IPS-NIHi7 (cell line): ENCODE measurements around the gene RNF220.

Source experiments
- DNase-seq: peaks from one replicate; pipeline ENCODE4 v3.0.0; 2012; ENCODE audit warnings: mixed read lengths; ENCODE audit errors: extremely low spot score

The RNF220 gene

GRCh38 chr1:44587796-44588460 lies 182.9 kb downstream of the RNF220 start:
- no peak for DNase-seq

DNA sequence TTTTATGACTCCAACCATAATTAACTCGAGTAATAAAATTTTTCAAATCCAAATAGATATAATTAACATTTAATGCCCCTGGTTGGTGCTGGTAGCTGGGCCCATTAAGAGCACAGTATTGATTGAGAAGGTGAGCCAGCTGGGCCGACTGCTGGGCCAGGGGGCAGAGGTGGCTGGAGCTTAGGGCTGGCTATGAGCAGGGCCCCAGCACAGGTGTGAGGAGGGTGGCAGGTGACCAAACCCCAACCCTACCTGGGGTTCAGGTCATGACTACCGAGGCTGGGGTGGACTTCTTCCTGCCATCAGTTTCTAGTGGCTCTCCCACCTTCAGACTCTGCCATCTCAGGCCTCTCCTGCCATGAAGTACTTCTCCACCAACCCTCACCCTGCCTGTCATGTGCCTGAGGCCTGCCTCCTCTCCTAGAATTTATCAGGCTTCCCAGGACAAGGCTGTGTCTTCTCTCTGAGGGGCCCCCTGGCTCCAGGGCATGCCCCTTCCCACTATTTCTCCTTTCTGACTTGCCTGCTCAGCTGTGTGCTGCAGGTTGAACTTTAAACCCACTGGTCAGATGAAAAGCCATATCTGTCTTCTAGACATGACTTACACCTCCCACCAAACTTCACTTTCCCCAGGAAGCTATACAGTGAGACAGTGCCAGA lies 183.6 kb downstream of the RNF220 start:
- DNase-seq: no peak

DNA sequence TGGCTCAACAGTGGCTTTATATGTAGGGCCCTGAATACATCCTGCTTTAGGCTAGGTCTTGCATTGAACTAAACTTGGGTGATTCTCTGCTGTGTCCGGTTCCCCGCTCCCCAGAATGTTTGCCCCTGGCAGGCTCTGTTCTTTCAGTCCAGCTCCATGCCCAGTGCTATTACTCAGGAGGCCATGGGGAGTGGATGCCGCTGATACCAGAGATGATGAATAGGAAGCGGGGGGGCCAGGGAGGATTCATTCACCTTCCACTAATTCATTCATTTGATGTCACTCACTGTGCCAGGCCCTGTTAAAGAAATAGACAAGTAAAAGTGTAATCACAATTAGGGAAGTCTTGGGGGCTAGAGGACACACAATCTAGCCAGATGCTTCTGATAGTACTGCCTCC lies 185.4 kb downstream of the RNF220 start:
- no peak for DNase-seq

GRCh38 chr1:44591381-44591780 lies 186.3 kb downstream of the RNF220 start:
- no peak for DNase-seq

GRCh38 chr1:44592208-44593145 lies 187.4 kb downstream of the RNF220 start:
- DNase-seq: peak; percentile 56

DNA sequence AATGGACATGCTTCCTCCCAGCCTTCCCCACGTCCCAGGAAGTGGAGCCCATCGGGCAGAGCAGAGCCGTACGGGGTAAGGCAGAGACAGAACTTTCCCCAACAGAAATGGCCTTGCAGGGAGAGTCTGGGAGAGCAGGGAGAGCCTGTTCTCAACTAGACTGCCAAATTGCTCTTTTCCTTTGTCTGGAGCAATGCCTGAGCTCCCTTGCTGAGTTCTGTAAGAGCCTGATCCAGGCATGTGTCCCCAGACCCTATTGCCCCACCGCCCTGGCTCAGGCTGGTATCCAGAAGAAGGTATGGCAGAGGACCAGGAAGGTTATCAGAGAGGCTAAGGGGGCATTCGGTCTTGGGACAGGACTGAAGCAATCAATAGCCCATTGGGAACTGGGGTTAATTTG lies 189.3 kb downstream of the RNF220 start:
- no peak for DNase-seq

- DNase-seq: peak; percentile 98
These were observed 190.0 kb downstream of the RNF220 start for GRCh38 chr1:44594871-44595735.

GRCh38 chr1:44596511-44596910 lies 191.5 kb downstream of the RNF220 start:
- no peak for DNase-seq

GRCh38 chr1:44598167-44598566 lies 193.1 kb downstream of the RNF220 start:
- DNase-seq: no peak

DNA sequence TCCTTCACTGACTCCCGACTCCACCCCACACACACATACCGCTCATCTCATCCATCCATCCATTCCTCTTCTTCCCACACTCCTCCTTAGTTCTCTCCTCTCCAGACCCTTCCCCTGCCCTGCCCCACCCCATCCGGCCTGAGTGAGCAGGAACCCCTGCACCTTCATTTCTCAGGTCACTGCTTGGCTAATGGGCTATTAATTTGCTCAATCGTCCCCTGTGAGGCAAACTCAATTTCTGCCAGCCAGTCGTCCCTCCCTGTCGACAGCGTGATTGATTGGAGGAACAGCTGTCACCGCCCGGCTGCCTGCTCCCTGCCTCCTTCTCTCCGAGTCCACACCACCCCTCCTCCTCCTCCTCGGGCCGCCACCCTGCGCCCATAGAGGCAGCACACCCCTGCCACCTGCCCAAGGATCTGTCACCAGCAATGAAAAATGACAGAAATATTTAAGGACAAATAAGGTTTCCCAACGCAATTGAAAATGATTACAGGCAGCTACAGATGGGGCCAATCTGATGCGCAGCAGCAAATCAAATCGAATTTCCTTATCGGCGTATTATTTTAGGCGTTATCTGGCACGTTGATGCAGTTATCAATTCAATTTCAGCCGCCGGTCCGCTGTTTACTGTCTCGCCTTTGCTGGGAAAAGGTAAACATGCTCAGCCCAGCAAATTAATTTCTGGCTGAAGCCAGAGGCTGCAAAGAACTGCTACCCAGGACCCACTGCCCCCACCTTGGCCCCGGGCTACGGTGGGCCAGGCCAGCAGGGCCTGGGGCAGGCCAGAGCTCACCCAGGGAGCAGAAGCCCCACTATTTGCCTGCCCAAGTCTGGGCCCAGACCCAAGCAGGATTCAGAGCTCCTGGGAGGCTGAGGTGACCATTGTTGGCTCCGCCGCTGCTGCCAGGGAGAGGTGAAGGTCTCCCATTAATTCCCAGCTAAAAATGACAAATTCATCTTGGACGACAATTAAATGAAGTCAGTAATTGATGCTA lies 197.9 kb downstream of the RNF220 start:
- DNase-seq: no peak

- DNase-seq: no peak
These were observed 198.7 kb downstream of the RNF220 start for GRCh38 chr1:44603718-44604117.

DNA sequence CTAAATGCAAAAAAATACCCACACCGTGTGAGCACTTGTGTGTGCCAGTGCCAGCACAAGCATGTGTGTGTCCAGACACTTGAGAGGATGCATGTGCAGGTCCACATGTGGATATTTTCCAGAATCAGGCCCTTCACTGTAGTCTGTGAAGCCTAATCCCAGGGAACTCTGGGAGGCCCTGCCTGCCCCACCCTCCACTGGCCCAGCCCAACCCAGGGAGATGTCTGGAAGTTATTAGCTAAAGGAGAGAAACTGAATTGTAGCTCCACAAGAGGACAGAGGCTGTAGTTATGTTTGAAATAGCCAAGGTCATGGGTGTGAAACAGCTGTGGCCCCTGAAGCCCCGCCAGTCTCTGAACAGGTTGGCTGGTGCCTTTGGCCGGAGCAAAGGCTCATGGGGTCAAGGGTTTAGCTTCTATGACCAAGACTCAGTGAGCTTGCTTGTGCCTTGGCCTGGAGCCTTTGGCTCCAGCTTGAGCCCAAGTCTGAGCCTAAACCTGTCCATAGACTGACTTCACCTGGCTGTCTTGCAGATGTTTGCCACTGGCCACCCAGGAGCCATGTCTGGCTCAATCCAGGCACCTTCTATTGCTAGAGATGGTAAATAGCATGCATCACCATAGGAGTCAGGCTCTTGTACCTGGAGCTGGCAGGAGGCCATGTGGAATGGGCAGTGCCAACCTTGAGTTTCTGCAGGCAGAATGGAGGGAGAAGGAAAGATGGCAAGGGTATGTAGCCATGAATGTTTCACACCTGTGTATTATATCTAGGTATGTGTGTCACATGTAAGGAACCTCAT lies 199.3 kb downstream of the RNF220 start:
- no peak for DNase-seq

DNA sequence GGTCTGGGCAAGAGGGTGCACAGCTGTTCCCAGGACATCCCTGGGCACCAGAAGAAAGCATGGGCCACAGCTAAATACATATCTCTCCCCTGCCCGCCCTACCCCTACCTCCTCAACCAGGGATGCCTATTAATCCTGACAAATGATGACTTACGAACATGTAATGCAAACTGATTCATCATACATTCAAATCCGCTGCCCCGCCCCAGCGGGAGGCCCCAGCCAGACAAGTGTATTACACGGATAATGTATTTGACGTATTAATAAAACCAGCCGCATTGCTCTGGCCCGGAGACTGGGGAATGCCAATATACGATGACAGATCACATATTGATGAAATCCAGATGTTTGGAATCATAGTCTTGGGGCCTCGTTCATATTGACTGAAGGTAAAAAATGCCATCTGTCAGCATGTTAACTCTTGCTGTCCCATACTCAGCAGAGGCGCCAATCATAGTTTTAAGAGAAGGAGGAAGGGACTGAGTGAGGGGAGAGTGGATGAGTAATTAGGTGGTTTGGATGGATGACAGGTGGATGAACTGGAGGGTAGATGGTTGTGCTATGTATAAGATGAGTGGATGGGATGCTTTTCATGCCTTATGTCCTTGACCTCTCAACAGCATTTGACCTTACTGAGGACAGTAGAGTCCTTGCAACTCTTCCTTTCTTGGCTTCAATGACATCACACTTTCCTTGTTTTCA lies 201.0 kb downstream of the RNF220 start:
- DNase-seq: no peak

GRCh38 chr1:44606701-44607281 lies 201.7 kb downstream of the RNF220 start:
- DNase-seq: no peak

GRCh38 chr1:44608141-44608540 lies 203.1 kb downstream of the RNF220 start:
- DNase-seq: peak; percentile 37

DNA sequence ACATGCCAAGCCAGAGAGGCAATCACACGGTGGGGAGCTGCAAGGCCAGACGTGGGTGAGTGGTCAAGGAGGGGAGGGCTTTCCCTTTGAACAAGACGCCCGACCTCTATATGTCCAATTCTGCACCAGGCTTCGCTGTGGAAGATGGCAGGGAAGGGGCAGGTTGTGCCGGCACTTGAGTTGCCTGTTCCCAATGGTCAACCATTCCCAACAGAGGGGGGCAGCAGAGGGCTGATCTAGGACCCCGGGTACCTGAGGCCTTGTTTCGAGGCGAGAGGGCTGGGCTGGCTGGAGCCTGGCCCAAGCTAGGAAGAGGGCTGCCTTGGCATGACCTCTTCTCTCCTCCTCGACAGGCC lies 204.3 kb downstream of the RNF220 start:
- peak; percentile 88 for DNase-seq

DNA sequence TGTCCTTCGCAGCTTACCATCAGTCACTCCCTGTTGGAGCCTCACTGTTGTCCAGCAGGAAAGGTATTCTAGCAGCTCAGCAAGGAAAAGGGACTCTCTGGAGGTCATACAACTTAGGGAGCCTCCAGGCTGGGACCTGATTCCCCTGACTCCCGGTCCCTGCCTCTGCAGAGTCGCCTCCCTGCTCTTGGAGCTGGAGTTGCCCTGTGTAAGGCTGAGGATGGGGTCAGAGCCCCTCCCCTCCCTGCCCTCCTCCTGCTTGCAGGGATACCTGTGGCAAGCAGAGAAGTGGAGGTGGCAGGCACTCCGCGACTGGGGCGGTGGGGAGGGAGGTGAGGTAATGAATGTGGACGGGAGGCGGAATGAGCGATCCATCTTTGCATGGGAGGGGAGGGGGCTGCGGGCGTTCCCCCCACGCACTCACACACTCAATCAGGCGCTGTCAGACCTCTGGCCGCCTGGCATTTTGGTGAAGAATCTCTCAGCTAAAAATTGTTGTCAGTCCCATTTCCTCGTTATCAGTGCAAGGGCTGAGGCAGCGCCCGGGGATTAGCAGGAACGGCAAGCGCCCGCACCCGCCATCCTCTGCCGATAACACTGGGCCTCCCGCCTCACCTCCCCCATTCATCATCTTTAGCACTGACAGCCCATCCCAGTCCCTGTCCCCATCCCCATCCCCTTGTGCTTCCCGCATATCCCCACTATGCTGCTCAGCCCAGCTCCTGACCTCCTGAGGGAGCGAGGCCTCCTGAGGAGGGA lies 204.9 kb downstream of the RNF220 start:
- DNase-seq: no peak
